ENCODE data around the gene FBLIM1.

Gene FBLIM1
- 0.04 to 0.05 reads per million in 2 donors for total RNA-seq

- DNase-seq: no peak
Observed at GRCh38 chr1:15758343-15758931, at the start of gene FBLIM1. Gene FBLIM1, plus strand, starts transcription at chr1:15758795. Its CDS starts 6,189 bp downstream, at chr1:15764984.

- no peak for DNase-seq
Observed at GRCh38 chr1:15709226-15709625, 49.4 kb upstream of the FBLIM1 start.

- DNase-seq: no peak
Observed at GRCh38 chr1:15712168-15712567, 46.4 kb upstream of the FBLIM1 start.

GRCh38 chr1:15714406-15715136 lies 44.0 kb upstream of the FBLIM1 start:
- DNase-seq: no peak

GRCh38 chr1:15717418-15718125 lies 41.0 kb upstream of the FBLIM1 start:
- no peak for DNase-seq

- DNase-seq: no peak
Observed at GRCh38 chr1:15718199-15718601, 40.4 kb upstream of the FBLIM1 start.

GRCh38 chr1:15719381-15720120 lies 39.0 kb upstream of the FBLIM1 start:
- no peak for DNase-seq

- DNase-seq: no peak
Observed at GRCh38 chr1:15720861-15721260, 37.7 kb upstream of the FBLIM1 start.

- DNase-seq: no peak
Observed at GRCh38 chr1:15722411-15722810, 36.2 kb upstream of the FBLIM1 start.

GRCh38 chr1:15722836-15723532 lies 35.6 kb upstream of the FBLIM1 start:
- DNase-seq: no peak

- no peak for DNase-seq
Observed at GRCh38 chr1:15723631-15724246, 34.9 kb upstream of the FBLIM1 start.

GRCh38 chr1:15724949-15725880 lies 33.4 kb upstream of the FBLIM1 start:
- DNase-seq: no peak

- DNase-seq: no peak
Observed at GRCh38 chr1:15726508-15726907, 32.1 kb upstream of the FBLIM1 start.

- no peak for DNase-seq
Observed at GRCh38 chr1:15727021-15727420, 31.6 kb upstream of the FBLIM1 start.

- no peak for DNase-seq
Observed at GRCh38 chr1:15727424-15727823, 31.2 kb upstream of the FBLIM1 start.

GRCh38 chr1:15727866-15728534 lies 30.6 kb upstream of the FBLIM1 start:
- no peak for DNase-seq

GRCh38 chr1:15728937-15729657 lies 29.5 kb upstream of the FBLIM1 start:
- no peak for DNase-seq

- DNase-seq: no peak
Observed at GRCh38 chr1:15730423-15730822, 28.2 kb upstream of the FBLIM1 start.

GRCh38 chr1:15730936-15731335 lies 27.7 kb upstream of the FBLIM1 start:
- DNase-seq: no peak

Data from activated gamma-delta T cell (primary cell).